Mammary microvascular endothelial cell (primary cell): ENCODE data around the gene IRAK1. TPM values are rescaled to one million over a fixed set of nuclear protein-coding genes. Genes with fewer than 3 reads are reported as not detected.

Experiments used
- total RNA-seq: library from RNA; depleted of rRNA; stranded (reverse); fragments of >200 nt; gene quantifications from 2 replicates; pipeline ENCODE4 v1.2.3, GENCODE V29; 2015

IRAK1 gene
- total RNA-seq: 139 and 151 TPM in 2 replicates

GRCh38 chrX:154019633-154020528 lies at the start of gene IRAK1:
TSS of gene IRAK1 (minus strand) at chrX:154019902. CDS start at chrX:154019812, 90 bp downstream.

GRCh38 chrX:153972368-153973126 lies 47.2 kb downstream of the IRAK1 start, which contains the start of gene TMEM187:
TSS of gene TMEM187 (plus strand) at chrX:153972754. CDS start at chrX:153982063, 9,309 bp downstream.

GRCh38 chrX:153971450-153972367 lies 48.0 kb downstream of the IRAK1 start, which contains the start of gene HCFC1:
TSS of gene HCFC1 (minus strand) at chrX:153971818. CDS start at chrX:153970840, 978 bp downstream.

Other genes starting within 250 kb of the IRAK1 start
- under 0.01 TPM in 1 of 2 replicates, not detected in the other for gene SRPK3, start 238.9 kb downstream of the IRAK1 start, total RNA-seq
- 50.8 and 71.7 TPM in 2 replicates for gene IDH3G, start 225.5 kb downstream of the IRAK1 start, total RNA-seq
- gene SSR4, start 225.2 kb downstream of the IRAK1 start, total RNA-seq: 216 and 289 TPM in 2 replicates
- gene PDZD4, start 189.4 kb downstream of the IRAK1 start, total RNA-seq: not detected in 2 replicates
- gene L1CAM, start 133.7 kb downstream of the IRAK1 start, total RNA-seq: 0.05 TPM in 1 of 2 replicates, not detected in the other
- gene AVPR2, start 115.2 kb downstream of the IRAK1 start, total RNA-seq: 0.47 TPM in 1 of 2 replicates, not detected in the other
- 2.3 and 5.2 TPM in 2 replicates for gene ARHGAP4, start 93.6 kb downstream of the IRAK1 start, total RNA-seq
- gene NAA10, start 84.9 kb downstream of the IRAK1 start, total RNA-seq: 166 and 169 TPM in 2 replicates
- gene RENBP, start 75.3 kb downstream of the IRAK1 start, total RNA-seq: 5.6 and 7.6 TPM in 2 replicates
- 58.3 and 60.4 TPM in 2 replicates for gene HCFC1, start 48.1 kb downstream of the IRAK1 start, total RNA-seq
- gene TMEM187, start 47.1 kb downstream of the IRAK1 start, total RNA-seq: 7.5 and 7.8 TPM in 2 replicates
- 25.1 and 25.2 TPM in 2 replicates for gene MECP2, start 77.8 kb upstream of the IRAK1 start, total RNA-seq
- not detected in 2 replicates for gene OPN1LW, start 124.3 kb upstream of the IRAK1 start, total RNA-seq
- gene OPN1MW, start 162.7 kb upstream of the IRAK1 start, total RNA-seq: not detected in 2 replicates
- not detected in 2 replicates for gene OPN1MW2, start 199.9 kb upstream of the IRAK1 start, total RNA-seq
- not detected in 2 replicates for gene OPN1MW3, start 237.7 kb upstream of the IRAK1 start, total RNA-seq